Omental fat pad (tissue), 4 donors: Measurements from ENCODE around the gene DHRSX. TPM values are rescaled to one million over a fixed set of nuclear protein-coding genes. Genes with fewer than 3 reads are reported as not detected.
"Not testable (repeated sequence)": the region's sequence is repeated elsewhere in the genome, so short reads cannot be mapped to it uniquely, and the experiment has no call there.

Experiments used
- ATAC-seq: fragments of 150-250 bp; one replicate; pipeline ENCODE4 v1.9.1; 2016; ENCODE audit warnings: mild to moderate bottlenecking, moderate library complexity; ENCODE audit not compliant: low FRiP score
- DNase-seq: peaks from one replicate; pipeline ENCODE4 v3.0.0-alpha.2; 2019; ENCODE audit warnings: low spot score
- total RNA-seq, 4 donors: library from RNA; depleted of rRNA; stranded (reverse); fragments of >200 nt; gene quantifications; one replicate each; pipeline ENCODE4 v1.1.0, GENCODE V29; 2016
- TF ChIP-seq, protein P1 (sequence below), 3 donors: fragments of 450-650 bp; IDR thresholded peaks; one replicate each; pipeline ENCODE4 v1.5.1; 2016 to 2017; ENCODE audit warnings: antibody characterized with exemption in 3 of 3, mild to moderate bottlenecking in 3 of 3, moderate library complexity in 2 of 3

The DHRSX gene
- total RNA-seq, 4 donors from 2014 or later, result 18.6 to 34.2 (median 21.4) TPM

DNA sequence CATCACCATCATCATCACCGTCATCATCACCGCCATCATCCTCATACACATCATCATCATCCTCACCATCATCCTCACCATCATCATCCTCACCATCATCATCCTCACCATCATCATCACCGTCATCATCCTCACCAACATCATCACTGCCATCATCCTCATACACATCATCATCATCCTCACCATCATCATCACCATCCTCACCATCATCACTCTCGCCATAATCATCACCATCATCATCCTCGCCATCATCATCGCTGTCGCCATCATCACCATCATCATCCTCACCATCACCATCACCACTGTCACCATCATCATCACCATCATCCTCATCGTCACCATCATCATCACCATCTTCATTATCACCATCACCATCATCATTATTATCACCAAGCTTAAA is 19.8 kb upstream of the DHRSX start:
- DNase-seq (no peak), ATAC-seq (no peak)
- TF ChIP-seq, protein P1, sequence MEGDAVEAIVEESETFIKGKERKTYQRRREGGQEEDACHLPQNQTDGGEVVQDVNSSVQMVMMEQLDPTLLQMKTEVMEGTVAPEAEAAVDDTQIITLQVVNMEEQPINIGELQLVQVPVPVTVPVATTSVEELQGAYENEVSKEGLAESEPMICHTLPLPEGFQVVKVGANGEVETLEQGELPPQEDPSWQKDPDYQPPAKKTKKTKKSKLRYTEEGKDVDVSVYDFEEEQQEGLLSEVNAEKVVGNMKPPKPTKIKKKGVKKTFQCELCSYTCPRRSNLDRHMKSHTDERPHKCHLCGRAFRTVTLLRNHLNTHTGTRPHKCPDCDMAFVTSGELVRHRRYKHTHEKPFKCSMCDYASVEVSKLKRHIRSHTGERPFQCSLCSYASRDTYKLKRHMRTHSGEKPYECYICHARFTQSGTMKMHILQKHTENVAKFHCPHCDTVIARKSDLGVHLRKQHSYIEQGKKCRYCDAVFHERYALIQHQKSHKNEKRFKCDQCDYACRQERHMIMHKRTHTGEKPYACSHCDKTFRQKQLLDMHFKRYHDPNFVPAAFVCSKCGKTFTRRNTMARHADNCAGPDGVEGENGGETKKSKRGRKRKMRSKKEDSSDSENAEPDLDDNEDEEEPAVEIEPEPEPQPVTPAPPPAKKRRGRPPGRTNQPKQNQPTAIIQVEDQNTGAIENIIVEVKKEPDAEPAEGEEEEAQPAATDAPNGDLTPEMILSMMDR (IDR thresholded peaks at IDR 0.05), result no peak

GRCh38 chrX:2519638-2520037 is 18.9 kb upstream of the DHRSX start:
- ATAC-seq, DNase-seq: not testable (repeated sequence)

DNA sequence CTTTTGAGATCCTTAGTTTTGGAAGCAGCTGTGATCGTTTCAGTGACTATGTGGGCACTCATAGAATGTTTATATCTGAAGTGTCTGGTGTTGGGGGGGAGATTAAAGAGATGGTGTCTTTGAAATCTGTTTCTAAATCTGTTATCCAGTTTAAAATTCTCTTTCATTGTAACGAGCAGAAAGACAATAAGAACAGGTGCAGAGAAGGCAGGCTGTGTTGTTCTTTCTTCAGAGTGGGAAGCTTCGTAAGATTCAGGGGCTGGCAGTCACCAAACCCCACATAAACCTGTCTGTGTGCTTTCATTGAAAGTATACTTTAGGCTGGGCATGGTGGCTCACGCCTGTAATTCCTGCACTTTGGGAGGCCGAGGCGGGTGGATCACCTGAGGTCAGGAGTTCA is 16.3 kb upstream of the DHRSX start:
- TF ChIP-seq, protein P1 (IDR thresholded peaks at IDR 0.05), result no peak
- no peak for ATAC-seq
- DNase-seq, result no peak

DNA sequence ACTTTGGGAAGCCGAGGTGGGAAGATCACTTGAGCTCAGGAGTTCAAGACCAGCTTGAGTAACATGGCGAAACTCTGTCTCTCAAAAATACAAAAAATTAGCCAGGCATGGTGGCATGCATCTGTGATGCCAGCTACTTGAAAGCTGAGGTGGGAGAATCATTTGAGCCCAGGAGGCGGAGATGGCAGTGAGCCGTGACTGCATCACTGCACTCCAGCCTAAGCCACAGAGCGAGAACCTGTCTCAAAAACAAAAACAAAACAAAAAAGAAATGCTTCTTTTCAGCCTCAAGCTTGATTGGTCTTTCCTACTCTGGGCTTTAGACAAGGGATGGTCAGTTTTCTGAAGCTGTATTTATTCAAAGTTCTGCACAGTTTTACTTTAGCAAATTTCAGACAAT is 15.8 kb upstream of the DHRSX start:
- no peak for DNase-seq
- ATAC-seq, result no peak
- TF ChIP-seq, protein P1 (IDR thresholded peaks at IDR 0.05), result no peak

GRCh38 chrX:2514131-2514530 is 13.4 kb upstream of the DHRSX start:
- TF ChIP-seq, protein P1 (IDR thresholded peaks at IDR 0.05), result no peak
- ATAC-seq (no peak), DNase-seq (no peak)

GRCh38 chrX:2513121-2513664 is 12.4 kb upstream of the DHRSX start:
- ATAC-seq (no peak), DNase-seq (no peak)
- TF ChIP-seq, protein P1 (IDR thresholded peaks at IDR 0.05), result no peak

GRCh38 chrX:2512501-2512900 is 11.7 kb upstream of the DHRSX start:
- TF ChIP-seq, protein P1 (IDR thresholded peaks at IDR 0.05), result no peak
- DNase-seq (no peak), ATAC-seq (no peak)

- ATAC-seq (no peak), DNase-seq (no peak)
- TF ChIP-seq, protein P1 (IDR thresholded peaks at IDR 0.05), result no peak
Measured at GRCh38 chrX:2511326-2511725, 10.6 kb upstream of the DHRSX start.
